HEK293 (cell line): ENCODE data around the gene ESR1.

Experiments used
- KLF10 ChIP-seq: fragments of 450-650 bp; IDR thresholded peaks from 2 replicates; pipeline ENCODE4 v1.5.1; 2018; ENCODE audit warnings: missing biosample characterization, mild to moderate bottlenecking, missing genetic modification characterization
- YY1 ChIP-seq: fragments of 450-650 bp; formaldehyde crosslinking; IDR thresholded peaks from 2 replicates; pipeline ENCODE4 v1.5.1; 2018; ENCODE audit warnings: missing biosample characterization, missing genetic modification characterization
- ZNF146 ChIP-seq: fragments of 450-650 bp; formaldehyde crosslinking; IDR thresholded peaks from 2 replicates; pipeline ENCODE4 v1.5.1; 2016; ENCODE audit warnings: missing biosample characterization, missing genetic modification characterization
- ZNF175 ChIP-seq: fragments of 450-650 bp; formaldehyde crosslinking; IDR thresholded peaks from 2 replicates; pipeline ENCODE4 v1.5.1; 2016; ENCODE audit warnings: missing biosample characterization, missing genetic modification characterization
- ZNF266 ChIP-seq: fragments of 450-650 bp; formaldehyde crosslinking; IDR thresholded peaks from 2 replicates; pipeline ENCODE4 v1.5.1; 2016; ENCODE audit warnings: missing biosample characterization, missing genetic modification characterization, low read depth
- ZNF670 ChIP-seq: fragments of 450-650 bp; formaldehyde crosslinking; IDR thresholded peaks from 2 replicates; pipeline ENCODE4 v1.5.1; 2016; ENCODE audit warnings: missing biosample characterization, missing genetic modification characterization, low read depth
- ZNF785 ChIP-seq: fragments of 450-650 bp; formaldehyde crosslinking; IDR thresholded peaks from 2 replicates; pipeline ENCODE4 v1.5.1; 2016; ENCODE audit warnings: missing biosample characterization, missing genetic modification characterization
- TF ChIP-seq, protein P1 (sequence below): fragments of 450-650 bp; formaldehyde crosslinking; IDR thresholded peaks from 2 replicates; pipeline ENCODE4 v1.5.1; 2016; ENCODE audit warnings: missing biosample characterization, missing genetic modification characterization
- TF ChIP-seq, protein P2 (sequence below): fragments of 450-650 bp; formaldehyde crosslinking; IDR thresholded peaks from 2 replicates; pipeline ENCODE4 v1.5.1; 2016; ENCODE audit warnings: missing biosample characterization, missing genetic modification characterization
- TF ChIP-seq, protein P3 (sequence below): fragments of 450-650 bp; formaldehyde crosslinking; IDR thresholded peaks from 2 replicates; pipeline ENCODE4 v1.5.1; 2016; ENCODE audit warnings: missing biosample characterization, missing genetic modification characterization
- TF ChIP-seq, protein P4 (sequence below): fragments of 450-650 bp; formaldehyde crosslinking; IDR thresholded peaks from 2 replicates; pipeline ENCODE4 v1.5.1; 2016; ENCODE audit warnings: missing biosample characterization, missing genetic modification characterization, low read depth
- TF ChIP-seq, protein P5 (sequence below): fragments of 450-650 bp; formaldehyde crosslinking; IDR thresholded peaks from 2 replicates; pipeline ENCODE4 v1.5.1; 2016; ENCODE audit warnings: missing biosample characterization, missing genetic modification characterization
- TF ChIP-seq, protein P6 (sequence below): fragments of 450-650 bp; IDR thresholded peaks from 2 replicates; pipeline ENCODE4 v1.5.1; 2018; ENCODE audit warnings: missing biosample characterization, mild to moderate bottlenecking, missing genetic modification characterization

DNA sequence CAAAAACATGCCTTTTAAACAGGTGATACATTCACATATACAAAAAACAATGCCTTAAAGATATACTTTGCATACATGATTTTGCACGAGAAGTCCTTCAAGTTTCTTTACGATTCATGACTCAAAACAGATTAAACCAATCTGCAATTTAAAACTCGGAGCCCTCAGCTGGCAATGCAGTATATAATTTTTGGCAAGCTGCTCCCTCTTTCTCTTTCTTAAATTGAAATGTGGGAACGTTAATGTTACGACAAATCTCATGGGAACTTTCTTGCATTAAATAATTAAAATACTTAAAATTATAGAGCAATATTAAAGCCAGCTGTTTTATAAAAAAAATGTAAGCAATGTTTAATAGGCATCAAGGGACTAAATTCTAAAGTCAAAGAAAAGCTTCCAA lies 334.6 kb downstream of the ESR1 start:
- TF ChIP-seq, protein P1, sequence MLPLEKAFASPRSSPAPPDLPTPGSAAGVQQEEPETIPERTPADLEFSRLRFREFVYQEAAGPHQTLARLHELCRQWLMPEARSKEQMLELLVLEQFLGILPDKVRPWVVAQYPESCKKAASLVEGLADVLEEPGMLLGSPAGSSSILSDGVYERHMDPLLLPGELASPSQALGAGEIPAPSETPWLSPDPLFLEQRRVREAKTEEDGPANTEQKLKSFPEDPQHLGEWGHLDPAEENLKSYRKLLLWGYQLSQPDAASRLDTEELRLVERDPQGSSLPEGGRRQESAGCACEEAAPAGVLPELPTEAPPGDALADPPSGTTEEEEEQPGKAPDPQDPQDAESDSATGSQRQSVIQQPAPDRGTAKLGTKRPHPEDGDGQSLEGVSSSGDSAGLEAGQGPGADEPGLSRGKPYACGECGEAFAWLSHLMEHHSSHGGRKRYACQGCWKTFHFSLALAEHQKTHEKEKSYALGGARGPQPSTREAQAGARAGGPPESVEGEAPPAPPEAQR (tag by site-specific recombination): no peak
- TF ChIP-seq, protein P2, sequence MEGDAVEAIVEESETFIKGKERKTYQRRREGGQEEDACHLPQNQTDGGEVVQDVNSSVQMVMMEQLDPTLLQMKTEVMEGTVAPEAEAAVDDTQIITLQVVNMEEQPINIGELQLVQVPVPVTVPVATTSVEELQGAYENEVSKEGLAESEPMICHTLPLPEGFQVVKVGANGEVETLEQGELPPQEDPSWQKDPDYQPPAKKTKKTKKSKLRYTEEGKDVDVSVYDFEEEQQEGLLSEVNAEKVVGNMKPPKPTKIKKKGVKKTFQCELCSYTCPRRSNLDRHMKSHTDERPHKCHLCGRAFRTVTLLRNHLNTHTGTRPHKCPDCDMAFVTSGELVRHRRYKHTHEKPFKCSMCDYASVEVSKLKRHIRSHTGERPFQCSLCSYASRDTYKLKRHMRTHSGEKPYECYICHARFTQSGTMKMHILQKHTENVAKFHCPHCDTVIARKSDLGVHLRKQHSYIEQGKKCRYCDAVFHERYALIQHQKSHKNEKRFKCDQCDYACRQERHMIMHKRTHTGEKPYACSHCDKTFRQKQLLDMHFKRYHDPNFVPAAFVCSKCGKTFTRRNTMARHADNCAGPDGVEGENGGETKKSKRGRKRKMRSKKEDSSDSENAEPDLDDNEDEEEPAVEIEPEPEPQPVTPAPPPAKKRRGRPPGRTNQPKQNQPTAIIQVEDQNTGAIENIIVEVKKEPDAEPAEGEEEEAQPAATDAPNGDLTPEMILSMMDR (tag by site-specific recombination): no peak
- TF ChIP-seq ZNF670 (tag by site-specific recombination): no peak
- TF ChIP-seq, protein P3, sequence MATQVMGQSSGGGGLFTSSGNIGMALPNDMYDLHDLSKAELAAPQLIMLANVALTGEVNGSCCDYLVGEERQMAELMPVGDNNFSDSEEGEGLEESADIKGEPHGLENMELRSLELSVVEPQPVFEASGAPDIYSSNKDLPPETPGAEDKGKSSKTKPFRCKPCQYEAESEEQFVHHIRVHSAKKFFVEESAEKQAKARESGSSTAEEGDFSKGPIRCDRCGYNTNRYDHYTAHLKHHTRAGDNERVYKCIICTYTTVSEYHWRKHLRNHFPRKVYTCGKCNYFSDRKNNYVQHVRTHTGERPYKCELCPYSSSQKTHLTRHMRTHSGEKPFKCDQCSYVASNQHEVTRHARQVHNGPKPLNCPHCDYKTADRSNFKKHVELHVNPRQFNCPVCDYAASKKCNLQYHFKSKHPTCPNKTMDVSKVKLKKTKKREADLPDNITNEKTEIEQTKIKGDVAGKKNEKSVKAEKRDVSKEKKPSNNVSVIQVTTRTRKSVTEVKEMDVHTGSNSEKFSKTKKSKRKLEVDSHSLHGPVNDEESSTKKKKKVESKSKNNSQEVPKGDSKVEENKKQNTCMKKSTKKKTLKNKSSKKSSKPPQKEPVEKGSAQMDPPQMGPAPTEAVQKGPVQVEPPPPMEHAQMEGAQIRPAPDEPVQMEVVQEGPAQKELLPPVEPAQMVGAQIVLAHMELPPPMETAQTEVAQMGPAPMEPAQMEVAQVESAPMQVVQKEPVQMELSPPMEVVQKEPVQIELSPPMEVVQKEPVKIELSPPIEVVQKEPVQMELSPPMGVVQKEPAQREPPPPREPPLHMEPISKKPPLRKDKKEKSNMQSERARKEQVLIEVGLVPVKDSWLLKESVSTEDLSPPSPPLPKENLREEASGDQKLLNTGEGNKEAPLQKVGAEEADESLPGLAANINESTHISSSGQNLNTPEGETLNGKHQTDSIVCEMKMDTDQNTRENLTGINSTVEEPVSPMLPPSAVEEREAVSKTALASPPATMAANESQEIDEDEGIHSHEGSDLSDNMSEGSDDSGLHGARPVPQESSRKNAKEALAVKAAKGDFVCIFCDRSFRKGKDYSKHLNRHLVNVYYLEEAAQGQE (tag by site-specific recombination): no peak
- no peak for TF ChIP-seq YY1 (tag by site-specific recombination)
- TF ChIP-seq ZNF175 (tag by site-specific recombination): no peak
- no peak for TF ChIP-seq ZNF266
- no peak for TF ChIP-seq ZNF785 (tag by site-specific recombination)
- TF ChIP-seq, protein P4, sequence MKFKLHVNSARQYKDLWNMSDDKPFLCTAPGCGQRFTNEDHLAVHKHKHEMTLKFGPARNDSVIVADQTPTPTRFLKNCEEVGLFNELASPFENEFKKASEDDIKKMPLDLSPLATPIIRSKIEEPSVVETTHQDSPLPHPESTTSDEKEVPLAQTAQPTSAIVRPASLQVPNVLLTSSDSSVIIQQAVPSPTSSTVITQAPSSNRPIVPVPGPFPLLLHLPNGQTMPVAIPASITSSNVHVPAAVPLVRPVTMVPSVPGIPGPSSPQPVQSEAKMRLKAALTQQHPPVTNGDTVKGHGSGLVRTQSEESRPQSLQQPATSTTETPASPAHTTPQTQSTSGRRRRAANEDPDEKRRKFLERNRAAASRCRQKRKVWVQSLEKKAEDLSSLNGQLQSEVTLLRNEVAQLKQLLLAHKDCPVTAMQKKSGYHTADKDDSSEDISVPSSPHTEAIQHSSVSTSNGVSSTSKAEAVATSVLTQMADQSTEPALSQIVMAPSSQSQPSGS (tag by site-specific recombination): no peak
- TF ChIP-seq ZNF146 (tag by site-specific recombination): no peak
- TF ChIP-seq, protein P5, sequence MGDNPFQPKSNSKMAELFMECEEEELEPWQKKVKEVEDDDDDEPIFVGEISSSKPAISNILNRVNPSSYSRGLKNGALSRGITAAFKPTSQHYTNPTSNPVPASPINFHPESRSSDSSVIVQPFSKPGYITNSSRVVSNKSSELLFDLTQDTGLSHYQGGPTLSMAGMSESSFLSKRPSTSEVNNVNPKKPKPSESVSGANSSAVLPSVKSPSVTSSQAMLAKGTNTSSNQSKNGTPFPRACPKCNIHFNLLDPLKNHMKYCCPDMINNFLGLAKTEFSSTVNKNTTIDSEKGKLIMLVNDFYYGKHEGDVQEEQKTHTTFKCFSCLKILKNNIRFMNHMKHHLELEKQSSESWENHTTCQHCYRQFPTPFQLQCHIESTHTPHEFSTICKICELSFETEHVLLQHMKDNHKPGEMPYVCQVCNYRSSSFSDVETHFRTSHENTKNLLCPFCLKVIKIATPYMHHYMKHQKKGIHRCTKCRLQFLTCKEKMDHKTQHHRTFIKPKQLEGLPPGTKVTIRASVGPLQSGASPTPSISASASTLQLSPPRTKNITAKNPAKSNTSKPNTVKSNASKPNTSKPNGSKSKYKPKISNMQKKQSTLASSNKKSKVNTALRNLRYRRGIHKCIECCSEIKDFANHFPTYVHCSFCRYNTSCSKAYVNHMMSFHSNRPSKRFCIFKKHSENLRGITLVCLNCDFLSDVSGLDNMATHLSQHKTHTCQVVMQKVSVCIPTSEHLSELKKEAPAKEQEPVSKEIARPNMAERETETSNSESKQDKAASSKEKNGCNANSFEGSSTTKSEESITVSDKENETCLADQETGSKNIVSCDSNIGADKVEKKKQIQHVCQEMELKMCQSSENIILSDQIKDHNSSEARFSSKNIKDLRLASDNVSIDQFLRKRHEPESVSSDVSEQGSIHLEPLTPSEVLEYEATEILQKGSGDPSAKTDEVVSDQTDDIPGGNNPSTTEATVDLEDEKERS (tag by site-specific recombination): no peak
- TF ChIP-seq KLF10 (tag by site-specific recombination): no peak
- TF ChIP-seq, protein P6, sequence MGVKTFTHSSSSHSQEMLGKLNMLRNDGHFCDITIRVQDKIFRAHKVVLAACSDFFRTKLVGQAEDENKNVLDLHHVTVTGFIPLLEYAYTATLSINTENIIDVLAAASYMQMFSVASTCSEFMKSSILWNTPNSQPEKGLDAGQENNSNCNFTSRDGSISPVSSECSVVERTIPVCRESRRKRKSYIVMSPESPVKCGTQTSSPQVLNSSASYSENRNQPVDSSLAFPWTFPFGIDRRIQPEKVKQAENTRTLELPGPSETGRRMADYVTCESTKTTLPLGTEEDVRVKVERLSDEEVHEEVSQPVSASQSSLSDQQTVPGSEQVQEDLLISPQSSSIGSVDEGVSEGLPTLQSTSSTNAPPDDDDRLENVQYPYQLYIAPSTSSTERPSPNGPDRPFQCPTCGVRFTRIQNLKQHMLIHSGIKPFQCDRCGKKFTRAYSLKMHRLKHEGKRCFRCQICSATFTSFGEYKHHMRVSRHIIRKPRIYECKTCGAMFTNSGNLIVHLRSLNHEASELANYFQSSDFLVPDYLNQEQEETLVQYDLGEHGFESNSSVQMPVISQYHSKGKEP (tag by site-specific recombination): no peak
